NCI-H187 (cell line): Measurements from ENCODE around the gene HIVEP3.

Experiments
- DNase-seq, 2 experiments: peaks; one replicate each; lab custom pipeline; 2025; lab: John Stamatoyannopoulos, UW

HIVEP3 gene

DNA sequence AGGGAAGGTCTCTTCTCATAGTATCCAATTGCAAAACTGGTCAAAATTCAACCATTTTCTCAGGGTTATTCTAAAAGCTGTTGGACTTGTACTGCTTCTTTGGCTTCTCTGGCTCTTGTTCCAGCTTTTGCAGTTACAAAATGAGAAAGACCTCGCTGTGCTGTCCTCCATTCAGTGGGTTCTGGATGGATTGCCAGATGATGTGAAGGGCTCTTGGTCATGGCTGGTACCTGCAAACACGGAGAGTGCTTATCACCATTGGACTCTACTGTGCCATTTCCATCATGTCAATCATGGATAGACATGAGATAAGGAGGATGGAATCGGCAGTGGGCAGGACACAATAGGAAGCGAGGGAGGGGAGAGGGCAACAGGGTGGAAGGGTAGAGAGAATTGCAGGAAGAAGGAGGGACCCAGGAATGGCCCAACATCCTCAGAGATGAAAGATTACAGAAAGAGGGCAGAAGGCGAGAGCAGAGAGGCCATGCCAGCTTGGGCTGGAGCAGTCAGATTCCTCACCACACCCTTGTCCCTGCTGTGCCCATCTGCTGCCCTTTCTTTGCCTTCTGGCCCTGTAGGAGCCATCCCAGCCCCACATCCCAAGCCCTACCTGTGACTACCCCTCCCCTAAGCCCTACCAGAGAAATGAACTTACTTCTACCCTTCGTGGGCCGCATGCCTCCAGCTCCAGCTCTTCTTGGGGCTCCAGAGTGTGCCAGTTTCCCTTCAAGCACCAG lies 70.3 kb downstream of the HIVEP3 start:
- no peak for DNase-seq

DNA sequence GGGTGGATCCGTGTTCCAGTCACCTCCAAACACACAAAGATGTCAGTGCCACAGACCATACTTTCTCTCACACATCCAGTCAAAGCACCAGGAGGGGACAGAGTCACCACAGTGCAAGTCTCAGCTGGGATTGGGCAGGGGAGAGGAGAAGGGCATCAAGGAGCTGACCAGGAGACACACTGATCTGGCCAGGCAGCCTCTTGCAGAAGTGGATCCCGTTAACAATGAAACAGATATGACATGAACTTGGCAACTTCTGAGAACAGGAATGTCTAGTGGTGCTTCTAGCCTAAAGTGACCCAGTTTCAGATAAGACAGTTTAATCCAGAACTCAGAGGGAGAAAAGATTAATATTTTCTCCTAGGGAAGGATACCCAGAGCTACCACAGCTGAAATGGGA lies 71.0 kb downstream of the HIVEP3 start:
- DNase-seq, result no peak

DNA sequence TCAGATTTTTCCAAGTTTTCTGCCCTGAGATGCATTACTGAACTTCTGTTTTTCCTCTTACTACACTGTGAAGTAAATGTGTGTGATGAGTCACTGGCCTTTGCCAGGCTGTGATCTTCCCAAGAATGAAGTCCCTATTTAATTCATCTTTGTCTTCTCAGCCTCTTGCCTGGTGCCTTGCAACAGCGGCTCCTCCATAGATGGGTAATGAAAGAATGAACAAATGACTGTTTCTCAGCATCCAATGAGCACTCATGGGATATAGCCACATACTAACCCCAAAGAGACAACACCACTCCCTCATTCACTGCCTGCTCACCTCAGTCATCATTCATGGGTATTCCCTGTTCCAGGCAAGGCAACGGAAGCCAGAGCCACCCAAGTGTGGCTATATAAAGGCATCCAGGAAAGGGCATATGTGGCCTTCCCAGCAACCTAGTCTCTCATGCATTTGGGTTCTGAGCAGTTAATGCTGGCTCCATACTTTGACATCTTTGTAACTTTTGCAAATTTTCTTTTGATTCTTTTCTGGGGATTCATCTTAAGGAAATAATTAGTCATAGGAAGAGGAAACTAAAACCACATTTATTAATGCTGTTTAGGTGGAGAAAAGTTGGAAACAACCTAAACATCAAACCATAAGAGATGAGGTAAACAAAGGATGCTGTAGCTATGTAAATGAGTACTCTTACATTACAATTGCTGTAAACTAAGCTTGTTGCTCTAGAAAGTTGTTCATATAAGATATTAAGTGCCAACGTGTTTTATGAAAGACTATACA lies 71.9 kb downstream of the HIVEP3 start:
- no peak for DNase-seq

DNA sequence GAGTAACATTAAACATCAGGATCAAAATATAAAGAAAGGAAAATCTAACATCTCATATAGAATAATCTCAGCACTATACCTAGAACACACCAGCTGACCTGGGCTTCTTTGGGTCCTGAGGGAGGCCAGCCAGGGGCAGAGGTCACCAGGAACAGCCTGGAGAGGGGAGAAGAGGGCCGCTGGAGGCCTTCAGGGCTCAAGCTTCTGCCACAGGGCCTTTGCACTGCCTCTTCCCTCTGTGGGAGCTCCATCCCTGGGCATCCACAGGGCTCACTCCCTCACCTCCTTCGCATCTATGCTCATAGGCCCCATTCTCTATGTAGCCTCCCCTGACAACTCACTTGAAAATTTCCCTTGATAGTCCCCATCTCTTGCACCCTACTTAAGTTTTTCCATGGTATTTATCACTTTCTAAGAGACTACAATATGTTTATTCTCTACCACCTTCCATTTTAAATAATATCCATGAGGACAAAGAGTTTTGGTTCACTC lies 73.9 kb downstream of the HIVEP3 start:
- DNase-seq, result no peak

DNA sequence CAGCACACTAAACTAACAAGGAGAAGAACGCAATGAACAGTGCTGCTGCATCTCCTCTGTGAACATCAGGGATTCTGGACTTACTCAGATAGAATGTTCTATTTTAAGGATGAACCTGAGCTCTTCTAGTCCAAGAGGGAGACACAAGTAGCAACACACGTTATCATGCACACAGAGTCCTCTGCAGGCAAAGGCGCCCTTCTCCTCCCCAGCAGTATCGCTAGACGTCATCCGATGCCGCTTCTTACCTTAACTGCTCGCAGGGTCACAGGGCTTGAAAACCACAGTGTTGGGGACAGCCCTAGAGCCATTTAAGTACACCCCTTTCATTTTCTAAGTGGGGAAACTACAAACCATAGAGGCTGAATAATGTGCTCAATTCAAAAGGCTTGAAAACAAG lies 74.5 kb downstream of the HIVEP3 start:
- no peak for DNase-seq

DNA sequence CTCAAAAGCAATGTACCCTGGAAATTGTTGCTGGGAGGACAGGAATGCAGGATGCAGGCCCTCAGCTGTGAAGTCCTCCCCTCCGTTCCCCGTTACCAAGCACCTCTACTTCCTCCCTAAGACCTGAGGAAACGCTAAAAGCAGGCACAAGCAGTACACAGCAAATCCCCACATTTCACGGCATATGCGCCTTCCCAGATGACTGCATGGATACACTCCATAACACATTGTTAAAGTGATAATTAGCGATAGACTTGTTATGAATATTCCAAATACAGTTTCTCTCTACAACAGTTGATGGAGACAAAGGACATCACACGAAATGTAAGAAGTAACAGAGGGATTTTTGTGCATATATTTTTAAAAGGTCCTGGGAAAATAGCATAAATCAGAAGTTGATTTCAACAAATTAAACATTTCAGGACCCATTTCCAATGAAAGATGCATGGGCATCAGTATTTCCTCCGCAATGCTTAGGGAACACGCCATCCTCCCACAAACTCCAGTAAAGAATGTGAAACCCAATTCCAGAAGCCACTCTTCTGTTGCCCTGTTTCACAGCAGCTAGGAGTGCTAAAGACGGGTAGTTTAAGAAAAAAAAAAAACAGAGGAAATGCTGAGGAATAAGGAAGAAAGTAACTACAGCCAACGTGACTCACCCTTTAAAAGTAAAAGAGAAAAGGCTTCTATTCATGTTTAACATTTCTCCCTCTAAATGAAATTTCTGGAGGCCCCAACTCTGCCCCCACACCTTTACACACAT lies 75.5 kb downstream of the HIVEP3 start:
- DNase-seq, result no peak

DNA sequence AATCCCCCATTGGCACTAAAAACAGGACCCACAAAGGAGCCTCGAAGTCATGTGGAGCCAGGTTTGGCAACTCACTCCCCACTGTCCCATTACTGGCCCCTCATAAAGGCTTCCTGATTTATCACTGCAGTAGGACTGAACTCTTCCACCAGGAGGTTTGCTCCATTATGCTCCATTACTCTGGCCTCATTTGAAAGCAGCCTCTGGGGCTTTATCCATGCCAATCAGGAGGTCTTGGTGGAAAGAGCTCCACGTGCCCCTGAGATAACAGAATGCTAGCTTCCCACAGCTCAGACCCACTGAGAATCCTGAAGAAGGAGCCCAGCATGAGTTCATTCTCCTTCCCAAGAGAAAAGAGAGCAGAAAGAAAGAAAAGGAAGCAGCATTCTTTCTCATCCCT lies 76.4 kb downstream of the HIVEP3 start:
- DNase-seq, result no peak

DNA sequence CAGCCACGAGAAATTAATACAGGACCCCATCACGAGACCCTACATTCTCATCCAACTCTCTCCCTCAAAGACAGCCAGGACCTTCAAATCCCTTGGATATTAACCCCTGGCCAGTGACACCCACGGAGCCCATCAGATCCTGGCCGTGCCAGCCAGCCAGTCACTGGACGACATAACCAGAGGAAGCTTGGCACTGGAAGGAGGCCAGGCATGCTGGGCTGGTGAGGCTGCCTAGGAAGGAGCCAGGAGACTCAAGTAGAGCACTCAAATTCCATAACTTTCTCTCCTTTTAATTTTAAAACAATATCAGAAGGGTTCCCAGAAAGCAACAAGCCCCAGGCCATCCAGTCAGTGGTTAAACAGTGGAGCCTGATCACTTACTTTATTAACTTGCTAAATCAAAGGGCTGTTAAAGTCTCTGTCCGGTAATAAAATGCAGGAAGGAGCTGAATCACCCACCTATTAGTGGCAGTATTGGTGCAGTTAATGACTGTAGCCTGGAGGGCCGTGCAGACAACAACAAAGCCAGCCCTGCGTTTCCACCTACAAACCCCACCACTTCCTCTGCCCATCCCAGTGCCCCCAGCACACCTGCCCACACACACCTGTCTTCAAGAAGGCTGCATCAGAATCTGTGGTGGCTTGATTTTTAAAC lies 78.0 kb downstream of the HIVEP3 start:
- no peak for DNase-seq

DNA sequence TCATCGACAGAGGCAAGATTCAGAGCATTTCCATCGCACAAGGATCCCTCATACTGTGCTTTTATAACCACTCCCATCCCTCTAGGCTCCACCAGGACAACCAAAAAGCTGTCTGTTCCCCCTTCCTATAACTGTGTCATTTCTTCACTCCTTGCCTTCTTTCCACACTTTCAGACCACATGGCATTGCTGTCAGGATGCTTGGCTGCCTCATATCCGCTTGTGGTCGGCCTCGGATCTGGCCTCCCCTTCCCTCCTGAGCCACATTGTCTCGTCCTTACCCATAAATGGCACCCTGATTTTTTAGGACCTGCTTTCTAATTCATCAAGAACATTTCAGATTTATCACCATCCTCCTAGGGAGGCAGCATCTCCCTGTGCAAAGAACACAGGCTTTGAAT lies 80.5 kb downstream of the HIVEP3 start:
- DNase-seq, result no peak

DNA sequence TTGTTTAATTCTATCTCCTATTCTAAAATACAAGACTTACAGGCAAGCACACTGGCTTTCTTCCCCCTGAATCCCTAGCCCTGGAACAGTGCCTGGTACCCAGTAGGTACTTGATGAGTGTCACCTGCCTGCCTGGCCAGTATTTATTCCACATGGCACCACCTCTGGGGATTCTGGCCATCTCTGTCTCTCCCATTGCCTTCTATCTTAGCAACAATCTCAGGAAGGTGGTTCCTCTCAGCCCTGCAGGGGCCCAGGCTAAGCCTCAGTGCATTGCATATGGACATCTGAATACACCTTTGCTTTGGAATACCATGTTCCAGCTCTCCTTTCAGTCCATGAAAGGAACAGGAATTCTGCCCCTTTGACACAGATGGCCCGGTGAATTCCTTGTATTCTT lies 81.0 kb downstream of the HIVEP3 start:
- DNase-seq, result no peak

DNA sequence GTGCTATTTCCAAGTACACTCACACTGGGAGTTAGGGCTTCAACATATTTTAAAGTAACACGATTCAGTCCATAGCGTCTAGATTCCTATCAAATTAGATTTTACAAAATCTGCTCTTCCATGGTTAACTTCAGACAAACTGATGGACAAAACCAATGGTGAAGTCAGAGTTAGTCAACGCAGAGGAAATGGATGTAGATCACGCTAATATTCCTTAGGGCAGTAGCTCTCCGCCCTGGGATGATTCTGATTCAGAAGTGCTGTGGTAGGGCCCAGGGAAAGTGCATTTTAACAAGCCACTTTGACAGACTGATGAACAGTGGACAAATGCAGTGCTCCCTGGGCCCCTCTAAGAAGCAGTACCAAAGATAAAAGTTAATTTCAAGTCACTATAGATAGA lies 83.2 kb downstream of the HIVEP3 start:
- DNase-seq, result no peak

DNA sequence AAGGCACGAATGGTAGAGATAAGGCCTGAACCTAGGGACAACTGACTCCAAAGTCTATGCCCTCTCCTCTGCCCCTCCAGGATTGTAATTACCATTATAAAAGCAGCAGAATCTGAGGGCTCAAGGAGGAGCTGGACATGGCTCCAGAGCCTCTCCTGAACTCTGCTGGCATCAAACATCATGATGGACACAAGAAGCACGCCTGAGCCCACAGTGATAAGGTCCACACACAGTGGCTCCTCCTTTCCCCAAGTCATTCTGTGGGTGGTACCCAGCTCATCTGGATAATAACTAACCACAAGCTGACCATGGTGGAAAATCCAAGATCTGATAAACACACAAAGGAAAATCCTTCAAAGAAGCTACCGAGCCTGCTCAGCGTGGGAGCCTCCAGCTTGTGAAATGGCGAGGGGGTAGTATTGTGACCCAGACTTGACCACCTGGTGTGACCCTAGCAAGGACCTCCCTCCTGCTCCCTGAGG lies 85.2 kb downstream of the HIVEP3 start:
- no peak for DNase-seq

DNA sequence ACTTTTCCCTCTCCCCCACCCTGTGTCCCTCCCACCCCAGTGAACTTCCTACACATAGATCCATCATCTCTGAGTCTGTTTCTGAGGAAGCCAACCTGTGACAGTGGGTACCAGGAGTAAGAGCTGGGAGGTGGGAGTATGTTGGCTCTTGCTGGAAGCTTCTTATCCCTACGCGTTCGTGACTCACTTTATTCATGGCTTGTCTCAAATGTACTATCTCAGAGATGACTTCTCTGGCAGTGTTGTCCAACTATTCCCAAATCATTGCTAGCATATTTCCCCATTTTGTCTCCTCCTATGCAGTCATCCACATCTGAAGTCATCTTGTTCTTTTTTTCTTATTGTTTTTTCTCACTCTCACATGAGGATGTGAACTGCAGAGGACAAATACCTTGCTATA lies 88.0 kb downstream of the HIVEP3 start:
- no peak for DNase-seq

DNA sequence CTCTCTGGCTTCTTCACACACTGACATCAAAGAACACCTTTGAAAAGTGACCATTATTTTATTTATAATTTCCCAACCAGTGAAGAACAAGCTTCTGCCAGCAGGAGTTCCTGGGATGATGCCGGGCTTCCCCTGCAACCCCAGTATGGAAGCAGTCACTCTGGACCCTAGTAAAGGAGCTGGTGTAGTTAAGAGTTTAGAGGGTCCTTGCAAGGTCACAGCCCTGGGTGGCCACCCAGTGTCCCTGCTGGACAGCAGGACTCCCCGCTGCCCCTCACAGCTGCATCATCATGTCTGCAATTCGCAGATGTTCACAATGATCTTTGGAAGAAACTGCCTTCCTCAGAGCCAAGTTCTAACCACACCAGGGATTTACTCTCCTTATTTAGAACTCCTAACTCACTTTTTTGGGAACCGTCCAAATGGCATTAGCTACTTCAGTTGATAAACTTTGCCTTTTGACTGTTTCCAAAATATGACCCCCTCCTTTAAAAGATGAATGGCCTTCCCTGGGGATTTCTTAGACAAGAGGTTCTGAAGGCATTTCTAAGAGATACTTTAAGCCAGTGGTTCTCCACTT lies 90.6 kb downstream of the HIVEP3 start:
- DNase-seq, result no peak

DNA sequence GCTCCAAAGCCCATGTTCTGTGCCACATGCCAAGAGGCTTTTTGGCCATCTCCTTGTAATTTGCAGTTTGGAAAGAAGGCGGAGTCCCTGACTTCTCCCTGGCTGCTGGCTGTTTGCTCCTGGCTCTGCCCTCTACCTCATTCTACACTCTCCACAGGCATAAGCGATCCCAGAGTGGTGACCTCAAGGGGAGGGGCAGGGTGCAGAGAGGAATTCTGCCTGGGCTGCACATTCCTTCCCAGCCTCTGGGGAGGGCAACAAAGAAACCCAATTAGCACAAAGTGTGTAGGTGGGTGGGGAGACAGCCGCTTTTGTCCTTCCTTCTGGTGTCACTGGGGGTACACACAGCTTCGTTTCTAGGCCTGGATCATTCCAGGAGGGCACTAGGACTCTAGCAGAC lies 95.3 kb downstream of the HIVEP3 start:
- DNase-seq, result no peak

DNA sequence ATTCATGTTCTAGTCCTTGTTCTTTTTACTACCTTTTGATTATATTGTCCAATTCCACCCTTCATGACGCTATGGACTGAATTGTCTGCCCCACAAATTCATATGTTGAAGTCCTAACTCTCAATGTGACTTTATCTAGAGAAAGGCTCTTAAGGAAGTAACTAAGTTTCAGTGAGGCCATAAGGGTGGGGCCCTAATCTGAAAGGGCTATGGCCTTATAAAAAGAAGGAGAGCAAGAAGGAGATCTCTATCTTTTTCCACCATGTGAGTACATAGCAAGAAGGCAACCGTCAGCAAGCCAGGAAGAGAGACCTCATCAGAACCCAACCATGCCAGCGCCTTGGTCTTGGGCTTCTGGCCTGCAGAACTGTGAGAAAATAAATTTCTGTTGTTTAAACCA lies 95.9 kb downstream of the HIVEP3 start:
- no peak for DNase-seq

DNA sequence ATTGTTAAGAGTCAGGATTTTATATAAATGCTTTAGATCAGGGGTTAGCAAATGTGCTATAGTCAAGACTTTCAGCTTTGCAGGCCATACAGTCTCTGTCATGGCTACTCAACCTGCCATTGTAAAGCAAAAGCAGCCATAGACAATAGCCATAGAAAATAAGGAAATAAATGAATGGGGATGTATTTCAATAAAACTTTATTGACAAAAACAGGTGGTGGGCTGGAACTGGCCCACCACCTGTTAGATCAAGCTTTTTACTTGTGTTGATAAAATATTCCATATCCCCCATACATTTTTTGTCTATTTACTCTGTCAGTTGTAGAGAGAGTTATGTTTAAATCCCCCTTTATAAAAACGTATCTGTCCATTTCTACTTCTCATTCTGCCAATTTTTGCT lies 98.9 kb downstream of the HIVEP3 start:
- DNase-seq, result no peak

DNA sequence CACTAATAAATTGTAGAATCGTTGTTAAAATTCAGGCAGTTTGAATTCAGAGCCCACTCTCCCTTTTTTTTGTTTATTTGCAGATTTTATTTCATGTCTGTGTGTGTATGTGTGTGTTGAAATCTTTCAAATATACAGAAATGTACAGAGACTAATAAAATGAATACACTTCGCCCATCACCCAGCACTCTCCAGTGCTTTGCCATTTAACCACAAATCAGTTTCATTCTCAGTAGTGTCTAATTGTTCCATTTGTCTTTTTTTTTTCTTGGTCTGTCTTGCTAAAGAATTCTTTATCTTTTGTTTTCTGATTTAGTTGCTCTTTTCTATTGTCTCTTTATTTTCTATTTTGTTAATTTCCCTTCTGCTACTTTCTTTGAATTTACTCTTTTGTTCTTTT lies 99.7 kb downstream of the HIVEP3 start:
- DNase-seq, result no peak

DNA sequence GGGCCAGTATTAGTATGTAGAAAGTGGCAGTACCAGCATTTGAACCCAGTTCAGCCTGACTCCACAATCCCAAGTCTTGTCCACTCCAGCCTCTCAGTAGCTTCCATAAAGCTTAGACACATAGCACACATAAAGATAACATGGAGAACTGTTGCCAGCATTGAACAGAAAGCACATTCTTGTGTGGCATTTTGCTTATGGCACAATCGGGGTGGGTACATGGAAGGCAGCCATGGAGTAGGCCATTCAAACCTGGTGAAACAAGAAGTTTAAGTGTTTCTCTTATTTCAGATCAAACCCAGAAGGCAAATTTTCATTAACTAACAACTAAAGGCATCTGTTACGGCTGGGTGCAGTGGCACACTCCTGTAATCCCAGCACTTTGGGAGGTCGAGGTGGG lies 102.7 kb downstream of the HIVEP3 start:
- no peak for DNase-seq

DNA sequence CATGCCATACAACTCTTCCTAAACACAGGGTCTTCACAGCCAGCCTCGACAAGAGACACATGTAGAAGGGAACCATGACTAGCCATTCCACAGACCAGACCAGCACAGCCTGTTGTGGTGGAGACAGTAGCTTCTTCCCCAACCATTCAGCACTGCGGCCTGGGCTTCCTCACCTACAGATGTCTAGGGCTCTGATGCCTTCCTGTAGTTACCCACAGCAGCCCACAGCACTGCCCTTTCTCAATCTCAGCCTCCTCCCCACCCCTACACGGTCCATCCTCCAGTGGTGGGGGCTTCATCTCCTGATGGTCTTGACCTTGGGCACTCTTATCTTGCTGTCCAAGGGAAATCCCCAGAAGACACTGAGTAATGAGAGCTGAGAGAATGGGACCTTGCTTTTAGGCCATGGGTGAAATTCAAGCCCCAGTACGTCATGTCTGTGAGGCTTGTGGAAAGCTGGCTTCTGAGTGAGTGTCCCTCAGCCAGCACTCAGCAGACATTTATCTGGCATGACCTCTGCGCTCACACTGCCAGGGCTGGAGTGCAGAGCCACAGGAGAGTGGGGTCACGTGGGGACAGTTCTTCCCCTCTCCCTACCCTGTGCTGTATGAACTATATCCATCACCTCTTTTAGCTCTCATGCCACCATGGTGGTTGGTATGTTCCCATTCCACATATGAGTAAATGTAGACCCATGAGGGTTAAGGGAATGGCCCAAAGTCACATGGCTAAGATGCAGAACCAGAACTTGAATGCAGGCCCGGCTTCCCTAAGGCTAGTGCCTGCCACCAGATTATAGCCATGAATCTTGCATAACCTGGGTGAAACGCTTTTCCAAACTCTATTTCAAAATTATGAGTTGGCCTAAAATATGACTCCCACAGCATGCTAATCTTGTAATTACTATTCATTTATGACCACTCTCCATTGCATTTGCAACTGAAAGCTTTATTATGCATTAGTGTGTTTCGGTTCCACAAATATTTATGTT lies 104.7 kb downstream of the HIVEP3 start:
- DNase-seq, result no peak

DNA sequence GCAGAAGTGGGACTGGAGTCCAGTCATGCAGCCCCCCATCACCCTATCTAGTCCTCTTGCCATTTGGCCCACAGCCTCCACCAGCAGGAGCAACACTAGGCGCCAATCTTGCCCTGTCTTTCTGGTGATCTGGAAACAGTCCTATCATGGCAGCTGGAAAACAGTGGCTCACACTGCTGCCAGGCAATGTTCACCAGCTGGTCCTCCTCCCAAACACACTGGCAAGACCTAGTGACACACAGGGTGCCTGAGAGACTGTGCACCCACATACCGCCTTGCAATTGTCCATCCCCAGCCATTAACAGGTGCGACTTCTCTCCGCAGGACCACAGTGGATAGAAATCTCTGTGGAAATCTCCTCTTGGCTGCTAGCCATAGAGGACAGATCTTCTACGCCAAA lies 105.5 kb downstream of the HIVEP3 start:
- no peak for DNase-seq
